Endothelial cell of umbilical vein (primary cell): ENCODE data around the gene COTL1.

ENCODE experiments used
- CTCF ChIP-seq, 2 donors: IDR thresholded peaks; 1 replicate in 1 of 2; 2 replicates in 1 of 2; pipeline ENCODE4 v1.5.1; 2011; ENCODE audit warnings: low read length in 2 of 2, mild to moderate bottlenecking in 2 of 2, moderate library complexity in 2 of 2, control low read depth in 1 of 2, inconsistent platforms in 1 of 2, low read depth in 1 of 2; ENCODE audit not compliant: insufficient read depth in 1 of 2; ENCODE audit errors: extremely low read depth in 1 of 2
- POLR2A ChIP-seq: IDR thresholded peaks from 2 replicates; pipeline ENCODE4 v1.6.1; 2012; ENCODE audit warnings: low read depth, mild to moderate bottlenecking, control low read depth, low read length
- POLR2AphosphoS5 ChIP-seq: IDR thresholded peaks from 2 replicates; pipeline ENCODE4 v1.6.1; 2012; ENCODE audit warnings: low read depth, mild to moderate bottlenecking, control low read depth, low read length, moderate library complexity; ENCODE audit not compliant: insufficient read depth

- TF ChIP-seq POLR2A (no peak), CTCF (IDR thresholded peaks at IDR 0.05; ENCODE audit: extremely low read depth in 1 of 2, insufficient read depth in 1 of 2, low read depth in 1 of 2, low read length in 2 of 2) (no peak), POLR2AphosphoS5 (no peak)
Measured at GRCh38 chr16:84595052-84595481, 22.8 kb downstream of the COTL1 start.
